HG03103 (cell line): ENCODE results near the gene XIST.
"Not testable (repeated sequence)": the region's sequence is repeated elsewhere in the genome, so short reads cannot be mapped to it uniquely, and the experiment has no call there.

ENCODE experiments used
- ATAC-seq: cut with Tn5 transposase; IDR thresholded peaks from one replicate; pipeline ENCODE4 v1.9.1; 2021; ENCODE audit warnings: low read depth; ENCODE audit not compliant: unreplicated experiment

The XIST gene

DNA sequence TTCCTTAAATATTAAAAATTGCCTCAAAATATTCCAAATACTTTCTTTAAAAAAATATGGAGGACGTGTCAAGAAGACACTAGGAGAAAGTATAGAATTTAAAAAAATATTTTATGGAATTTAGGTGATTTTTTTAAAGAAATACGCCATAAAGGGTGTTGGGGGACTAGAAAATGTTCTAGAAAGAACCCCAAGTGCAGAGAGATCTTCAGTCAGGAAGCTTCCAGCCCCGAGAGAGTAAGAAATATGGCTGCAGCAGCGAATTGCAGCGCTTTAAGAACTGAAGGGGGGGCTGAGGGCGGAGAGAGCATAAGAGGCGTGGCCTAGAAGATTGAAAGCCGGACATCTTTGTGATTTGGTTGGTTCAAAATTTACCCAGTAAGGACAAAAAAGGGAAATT, at the start of gene XIST:
XIST (minus strand) TSS at position 248 of the 400 bp plus-strand sequence.
- no peak for ATAC-seq

- ATAC-seq: not testable (repeated sequence)
These were observed 45.8 kb upstream of the XIST start for GRCh38 chrX:73898315-73898714.

DNA sequence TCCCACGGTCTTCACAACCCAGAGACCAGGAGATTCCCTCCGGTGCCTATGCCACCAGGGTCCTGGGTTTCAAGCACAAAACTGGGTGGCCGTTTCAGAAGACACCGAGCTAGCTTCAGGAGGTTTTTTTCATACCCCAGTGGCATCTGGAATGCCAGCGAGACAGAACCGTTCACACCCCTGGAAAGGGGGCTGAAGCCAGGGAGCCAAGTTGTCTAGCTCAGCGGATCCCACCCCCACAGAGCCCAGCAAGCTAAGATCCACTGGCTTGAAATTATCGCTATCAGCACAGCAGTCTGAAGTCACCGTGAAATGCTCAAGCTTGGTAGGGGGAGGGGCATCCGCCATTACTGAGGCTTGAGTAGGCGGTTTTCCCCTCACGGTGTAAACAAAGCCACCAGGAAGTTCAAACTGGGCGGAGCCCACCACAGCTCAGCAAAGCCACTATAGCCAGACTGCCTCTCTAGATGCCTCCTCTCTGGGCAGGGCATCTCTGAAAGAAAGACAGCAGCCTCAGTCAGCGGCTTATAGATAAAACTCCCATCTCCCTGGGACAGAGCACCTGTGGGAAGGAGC, 40.1 kb upstream of the XIST start:
- ATAC-seq: not testable (repeated sequence)

GRCh38 chrX:73882260-73882659, 29.7 kb upstream of the XIST start:
- not testable (repeated sequence) for ATAC-seq

DNA sequence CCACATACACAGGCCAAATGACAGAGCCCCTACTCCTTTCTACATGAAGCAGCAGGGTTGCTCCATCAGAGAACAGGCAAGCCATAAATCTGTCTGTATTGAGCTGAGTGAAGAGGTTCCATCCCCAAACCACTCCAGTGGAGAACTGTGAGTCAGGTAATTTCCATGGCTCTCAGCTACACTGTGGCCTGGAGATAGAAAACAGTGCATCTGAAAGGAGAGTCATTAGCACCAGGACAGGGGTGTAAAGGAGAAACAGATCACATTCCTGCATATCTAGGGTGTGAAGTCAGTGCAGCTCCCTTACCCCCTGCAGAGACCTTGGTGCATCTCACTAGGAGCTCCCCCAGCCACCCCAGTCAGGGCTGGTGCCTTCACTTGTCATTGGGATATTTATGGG, 25.2 kb upstream of the XIST start:
- no peak for ATAC-seq

DNA sequence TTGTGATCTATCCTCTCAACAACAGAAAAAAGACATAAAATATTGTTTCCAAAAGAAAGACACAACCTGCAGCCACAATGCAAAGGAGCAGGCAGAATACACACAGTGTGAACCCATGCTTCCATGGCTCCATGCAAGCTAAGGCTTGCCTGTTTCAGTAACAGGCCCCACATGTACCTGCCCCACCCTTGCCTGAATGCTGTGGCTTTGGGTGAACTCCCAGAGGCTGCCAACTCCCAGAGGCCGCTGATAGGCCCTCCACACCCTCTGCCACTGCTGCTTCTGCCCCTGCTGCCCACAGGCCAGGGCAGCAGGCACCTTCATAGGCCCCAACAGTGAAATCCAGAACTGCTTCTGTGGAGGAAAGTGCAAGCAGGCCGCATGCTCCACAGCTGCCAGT, 24.4 kb upstream of the XIST start:
- no peak for ATAC-seq

- ATAC-seq: no peak
These were observed 16.4 kb upstream of the XIST start for GRCh38 chrX:73868916-73869315.

- ATAC-seq: no peak
These were observed 14.6 kb upstream of the XIST start for GRCh38 chrX:73867144-73867543.

DNA sequence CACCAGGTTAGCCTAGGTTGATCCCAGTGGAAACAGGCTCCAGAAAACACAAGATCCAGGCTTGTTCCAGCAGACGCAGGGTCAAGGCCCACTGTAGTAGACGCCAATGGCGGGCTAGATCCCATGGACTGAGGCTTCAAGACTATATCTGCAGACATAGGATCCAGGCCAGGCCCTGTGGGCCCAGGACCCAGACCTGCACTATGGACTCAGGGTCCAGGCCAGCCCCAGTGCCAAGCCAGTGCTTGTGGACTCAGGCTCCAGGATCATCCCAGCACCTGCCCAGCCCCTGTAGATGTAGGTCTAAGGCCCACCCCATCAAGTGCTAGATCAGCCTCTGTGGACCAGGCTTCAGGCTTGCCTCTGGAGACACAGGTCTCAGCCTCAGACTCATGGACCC, 11.3 kb upstream of the XIST start:
- ATAC-seq: no peak

GRCh38 chrX:73863268-73863667, 10.8 kb upstream of the XIST start:
- ATAC-seq: no peak

DNA sequence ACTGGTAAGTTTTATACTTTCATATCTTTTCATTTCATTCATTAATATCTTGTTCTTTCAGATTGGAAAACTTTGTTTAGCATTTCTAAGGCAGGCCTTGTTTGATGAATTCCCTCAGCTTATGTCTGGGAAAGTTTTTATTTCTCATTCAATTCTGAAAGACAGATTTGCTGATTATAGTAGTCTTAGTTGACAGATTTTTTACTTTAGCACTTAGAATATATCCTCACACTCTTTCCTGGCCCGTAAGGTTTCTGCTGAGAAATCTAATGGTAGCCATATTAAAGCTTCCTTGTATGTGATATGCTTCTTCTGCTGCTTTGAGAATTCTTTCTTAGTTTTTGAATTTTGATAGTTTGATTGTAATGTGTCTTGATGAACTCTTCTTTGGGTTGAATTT, 7.1 kb upstream of the XIST start:
- no peak for ATAC-seq

DNA sequence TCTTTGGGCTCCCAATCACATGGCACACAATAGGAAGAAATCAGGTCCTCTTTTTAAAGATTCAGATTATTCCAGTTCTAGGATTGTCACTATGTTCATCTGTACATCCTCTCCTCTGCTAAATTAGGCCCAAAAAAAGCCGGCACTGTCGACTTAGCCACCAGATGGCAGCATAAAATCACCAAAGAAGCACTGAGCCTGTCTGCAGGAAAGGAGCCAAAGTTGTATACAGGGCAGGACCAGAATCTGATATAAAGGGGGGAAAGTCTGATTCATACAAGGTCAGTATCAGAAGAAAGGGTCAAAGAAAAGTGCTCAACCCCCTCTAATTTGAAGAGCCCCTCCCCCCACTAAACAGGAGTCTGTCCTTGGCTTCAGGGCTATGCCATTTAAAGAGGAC, 3.0 kb upstream of the XIST start:
- ATAC-seq: no peak

- ATAC-seq: no peak
These were observed 492 bp downstream of the XIST start for GRCh38 chrX:73852022-73852421.

GRCh38 chrX:73851014-73852009, 1.2 kb downstream of the XIST start:
- no peak for ATAC-seq

- ATAC-seq: no peak
These were observed 2.1 kb downstream of the XIST start for GRCh38 chrX:73850124-73851013.

DNA sequence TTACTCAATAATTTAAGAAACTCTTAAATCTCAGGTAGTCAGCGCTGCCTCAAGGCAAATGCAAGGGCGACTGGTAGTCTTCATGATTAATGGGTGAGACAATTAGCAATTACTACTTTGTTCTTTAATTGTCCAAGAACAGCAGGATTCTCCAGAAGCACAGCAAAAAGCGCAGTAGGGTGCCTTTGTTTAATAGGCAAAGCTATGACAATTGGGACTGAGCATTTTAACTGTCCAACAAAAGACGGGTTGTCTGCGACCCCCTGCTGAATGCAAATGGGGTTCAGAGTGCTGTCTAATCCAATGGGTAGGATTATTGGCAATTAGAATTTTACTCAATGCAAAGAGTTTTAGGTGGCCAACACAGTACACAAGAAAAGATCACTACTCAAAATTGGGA, 3.4 kb downstream of the XIST start:
- no peak for ATAC-seq

DNA sequence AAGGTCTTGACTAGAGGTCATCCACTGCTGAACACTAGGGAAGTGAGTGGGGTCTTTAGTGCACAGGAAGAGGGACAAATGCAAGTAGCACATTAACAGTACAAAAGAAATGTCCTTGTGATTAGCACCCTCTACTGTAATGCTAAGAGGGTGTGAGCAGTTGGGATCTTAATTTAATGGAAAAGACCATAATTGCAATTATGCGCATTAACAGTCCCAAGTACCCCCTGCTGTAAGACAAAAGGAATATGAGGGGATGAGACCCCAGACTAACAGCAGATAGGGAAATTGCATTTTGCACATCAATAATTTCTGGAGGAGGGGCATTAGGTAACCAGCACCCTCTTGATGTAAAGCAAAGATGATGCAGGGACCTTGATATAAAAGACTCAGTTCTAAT, 4.5 kb downstream of the XIST start:
- ATAC-seq: no peak

GRCh38 chrX:73847100-73847499, 5.4 kb downstream of the XIST start:
- no peak for ATAC-seq

GRCh38 chrX:73842541-73843234, 9.8 kb downstream of the XIST start:
- no peak for ATAC-seq

GRCh38 chrX:73841337-73841736, 11.2 kb downstream of the XIST start:
- ATAC-seq: no peak
